HUES48 (cell line): ENCODE results near the gene XXYLT1.
"Not testable (repeated sequence)": the region's sequence is repeated elsewhere in the genome, so short reads cannot be mapped to it uniquely, and the experiment has no call there.

Source experiments
- H3K27ac ChIP-seq: one replicate; pipeline ENCODE4 v1.7.0; 2013; ENCODE audit warnings: low read depth, low read length, inconsistent platforms
- H3K27me3 ChIP-seq: 2 replicates; pipeline ENCODE4 v1.6.1; 2013; ENCODE audit warnings: mild to moderate bottlenecking, low read length; ENCODE audit not compliant: control insufficient read depth, insufficient read depth
- H3K36me3 ChIP-seq: 2 replicates; pipeline ENCODE4 v1.6.1; 2013; ENCODE audit warnings: low read length; ENCODE audit not compliant: control insufficient read depth, insufficient read depth
- H3K4me1 ChIP-seq: 2 replicates; pipeline ENCODE4 v1.6.1; 2013; ENCODE audit warnings: mild to moderate bottlenecking, low read length; ENCODE audit not compliant: control insufficient read depth, insufficient read depth
- H3K4me3 ChIP-seq: 2 replicates; pipeline ENCODE4 v1.5.1; 2013; ENCODE audit warnings: mild to moderate bottlenecking, low read depth, low read length
- H3K9ac ChIP-seq: 2 replicates; pipeline ENCODE4 v1.6.1; 2013; ENCODE audit warnings: mild to moderate bottlenecking, low read depth, low read length, moderate library complexity
- H3K9me3 ChIP-seq: 2 replicates; pipeline ENCODE4 v1.6.1; 2013; ENCODE audit warnings: low read length; ENCODE audit not compliant: control insufficient read depth, insufficient read depth

The XXYLT1 gene

DNA sequence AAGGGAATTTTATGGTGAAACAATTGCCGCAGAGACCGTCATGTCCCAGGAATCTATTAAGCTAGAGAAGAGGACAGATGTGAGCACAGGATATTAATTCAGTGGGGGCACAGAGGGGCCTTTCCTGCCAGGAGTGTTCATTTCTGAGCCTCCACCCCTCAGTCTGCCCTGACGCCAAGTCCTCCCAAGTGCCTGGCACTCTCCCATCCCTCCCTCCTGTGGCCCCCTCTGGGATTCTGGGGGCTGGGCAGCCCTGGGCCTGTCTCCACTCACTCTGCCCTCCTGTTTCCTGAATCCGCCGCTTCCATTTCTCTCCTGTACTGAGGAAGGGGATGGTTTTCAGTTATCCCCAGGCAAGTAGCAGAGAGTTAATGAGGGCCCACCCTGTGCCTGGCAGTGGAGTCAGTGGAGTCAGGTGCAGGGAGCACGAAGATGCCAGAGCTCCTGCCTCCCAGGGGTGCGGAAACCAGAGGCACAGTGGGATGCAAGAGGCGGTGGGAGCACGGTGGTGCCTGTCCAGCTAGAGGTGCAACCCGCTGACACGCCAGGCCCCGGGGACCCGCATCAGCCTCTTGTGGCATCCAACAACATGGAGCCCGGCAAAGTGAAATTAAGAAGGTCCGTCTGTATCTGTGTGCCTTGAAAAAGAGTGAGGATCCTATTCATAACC, 212.5 kb downstream of the XXYLT1 start:
- Histone ChIP-seq H3K4me3 (no peak overlapping the region), H3K9ac (no peak overlapping the region), H3K27me3 (no peaks in the 10 kb centered on the region), H3K9me3 (no peaks in the 10 kb centered on the region), H3K27ac (no peak overlapping the region), H3K36me3 (no peaks in the 10 kb centered on the region), H3K4me1 (no peaks in the 10 kb centered on the region)

DNA sequence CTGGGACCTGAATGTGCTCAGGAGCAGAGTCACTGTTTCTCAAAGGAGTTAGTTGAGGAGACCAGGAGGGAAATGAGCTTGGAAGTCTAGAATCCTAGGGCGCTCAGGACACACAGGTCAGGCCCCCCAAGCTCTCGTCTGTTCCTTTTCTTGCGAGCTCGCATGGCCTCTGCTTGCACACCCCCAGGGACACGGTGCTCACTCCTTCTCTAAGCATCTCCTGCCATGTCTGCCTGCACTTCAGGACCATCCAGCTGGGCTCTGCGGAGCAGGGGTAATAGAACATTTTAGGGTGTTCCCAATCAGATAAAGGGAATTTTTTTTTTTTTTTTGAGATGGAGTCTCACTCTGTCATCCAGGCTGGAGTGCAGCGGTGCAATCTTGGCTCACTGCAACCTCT, 213.2 kb downstream of the XXYLT1 start:
- Histone ChIP-seq H3K9ac (no peak overlapping the region), H3K4me1 (no peaks in the 10 kb centered on the region), H3K9me3 (no peaks in the 10 kb centered on the region), H3K27me3 (no peaks in the 10 kb centered on the region), H3K4me3 (no peak overlapping the region), H3K27ac (no peak overlapping the region), H3K36me3 (no peaks in the 10 kb centered on the region)

DNA sequence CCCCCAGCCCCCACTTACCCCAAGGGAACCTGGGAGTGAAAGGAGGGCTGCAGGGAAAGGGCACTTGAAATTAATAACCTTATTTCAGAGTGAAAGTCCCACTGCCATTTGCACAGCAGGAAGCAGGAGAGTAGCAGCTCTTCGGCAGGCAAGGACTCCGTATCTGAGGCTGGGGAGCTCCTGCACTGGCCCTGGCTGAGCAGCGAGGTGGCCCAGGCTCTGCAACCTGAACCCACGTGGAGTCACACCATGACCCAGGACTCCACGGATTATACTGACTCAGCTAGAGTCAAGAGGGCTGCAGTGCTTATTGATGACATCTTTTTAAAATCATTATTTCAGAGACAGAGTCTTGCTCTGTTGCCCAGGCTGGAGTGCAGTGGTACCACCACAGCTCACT, 214.5 kb downstream of the XXYLT1 start:
- Histone ChIP-seq H3K27me3 (no peaks in the 10 kb centered on the region), H3K9ac (no peak overlapping the region), H3K4me3 (no peak overlapping the region), H3K36me3 (no peaks in the 10 kb centered on the region), H3K27ac (no peak overlapping the region), H3K4me1 (no peaks in the 10 kb centered on the region), H3K9me3 (no peaks in the 10 kb centered on the region)

DNA sequence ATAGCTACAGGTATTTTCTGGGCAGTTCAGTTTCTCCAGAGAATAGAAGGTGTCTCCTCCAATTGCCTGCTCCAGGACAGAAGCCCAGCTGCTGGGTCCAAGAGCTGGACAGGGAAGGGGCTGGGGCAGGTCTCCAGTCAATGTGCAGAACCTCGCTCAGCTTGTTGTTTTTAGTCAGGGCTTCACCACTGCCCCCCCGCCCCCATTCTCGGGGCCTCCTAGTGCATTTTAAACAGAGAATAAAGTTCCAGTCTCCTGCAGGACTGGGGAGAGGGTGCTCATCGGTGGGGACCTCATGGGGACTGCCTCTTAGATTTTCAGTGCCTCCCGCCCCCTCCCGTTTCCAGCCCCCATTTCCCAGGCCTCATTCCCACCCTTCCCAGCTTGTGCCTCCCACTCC, 216.6 kb downstream of the XXYLT1 start:
- Histone ChIP-seq H3K9ac (no peak overlapping the region), H3K9me3 (no peaks in the 10 kb centered on the region), H3K4me1 (no peaks in the 10 kb centered on the region), H3K27ac (no peak overlapping the region), H3K27me3 (no peaks in the 10 kb centered on the region), H3K4me3 (no peak overlapping the region), H3K36me3 (no peaks in the 10 kb centered on the region)

DNA sequence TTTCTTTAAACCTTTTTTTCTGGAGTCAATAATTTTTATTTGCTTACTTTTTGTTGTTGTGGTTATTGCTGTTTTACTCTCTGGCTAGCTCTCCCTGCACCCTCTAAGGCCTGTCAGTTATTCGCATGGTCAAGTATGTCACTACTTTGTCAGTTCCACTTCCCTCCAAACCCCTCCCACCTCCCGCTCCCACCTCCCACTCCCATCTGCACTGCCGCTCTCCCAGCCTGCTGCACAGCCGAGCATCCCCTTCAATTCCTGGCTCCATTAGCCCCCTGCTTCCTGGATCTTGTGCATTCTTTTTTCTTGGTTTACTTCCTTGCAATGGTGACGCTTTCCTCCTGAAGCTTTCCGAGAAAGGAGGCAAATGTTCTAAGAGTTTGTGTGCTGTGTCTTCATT, 218.0 kb downstream of the XXYLT1 start:
- H3K36me3 ChIP-seq = no peaks in the 10 kb centered on the region
- no peaks in the 10 kb centered on the region for H3K9me3 ChIP-seq
- H3K9ac ChIP-seq = no peak overlapping the region
- no peak overlapping the region for H3K4me3 ChIP-seq
- no peaks in the 10 kb centered on the region for H3K27me3 ChIP-seq
- H3K4me1 ChIP-seq = 0 out of 2 replicates have a peak, but pooled peaks cover 5% of the 10 kb centered on the region
- no peak overlapping the region for H3K27ac ChIP-seq

DNA sequence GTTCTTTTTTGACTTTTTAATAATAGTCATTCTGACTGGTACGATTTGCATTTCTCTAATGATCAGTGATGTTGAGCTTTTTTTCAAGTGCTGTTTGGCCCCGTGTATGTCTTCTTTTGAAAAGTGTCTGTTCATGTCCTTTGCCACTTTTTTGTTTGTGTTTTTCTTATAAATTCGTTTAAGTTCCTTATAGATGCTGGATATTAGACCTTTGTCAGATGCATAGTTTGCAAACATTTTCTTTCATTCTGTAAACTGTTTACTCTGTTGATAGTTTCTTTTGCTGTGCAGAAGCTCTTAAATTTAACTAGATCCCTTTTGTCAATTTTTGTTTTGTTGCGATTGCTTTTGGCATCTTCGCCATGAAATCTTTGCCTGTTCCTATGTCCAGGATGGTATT, 220.7 kb downstream of the XXYLT1 start:
- not testable (repeated sequence) for H3K36me3 ChIP-seq, H3K27ac ChIP-seq, H3K4me3 ChIP-seq, H3K4me1 ChIP-seq, H3K27me3 ChIP-seq, H3K9ac ChIP-seq, H3K9me3 ChIP-seq

DNA sequence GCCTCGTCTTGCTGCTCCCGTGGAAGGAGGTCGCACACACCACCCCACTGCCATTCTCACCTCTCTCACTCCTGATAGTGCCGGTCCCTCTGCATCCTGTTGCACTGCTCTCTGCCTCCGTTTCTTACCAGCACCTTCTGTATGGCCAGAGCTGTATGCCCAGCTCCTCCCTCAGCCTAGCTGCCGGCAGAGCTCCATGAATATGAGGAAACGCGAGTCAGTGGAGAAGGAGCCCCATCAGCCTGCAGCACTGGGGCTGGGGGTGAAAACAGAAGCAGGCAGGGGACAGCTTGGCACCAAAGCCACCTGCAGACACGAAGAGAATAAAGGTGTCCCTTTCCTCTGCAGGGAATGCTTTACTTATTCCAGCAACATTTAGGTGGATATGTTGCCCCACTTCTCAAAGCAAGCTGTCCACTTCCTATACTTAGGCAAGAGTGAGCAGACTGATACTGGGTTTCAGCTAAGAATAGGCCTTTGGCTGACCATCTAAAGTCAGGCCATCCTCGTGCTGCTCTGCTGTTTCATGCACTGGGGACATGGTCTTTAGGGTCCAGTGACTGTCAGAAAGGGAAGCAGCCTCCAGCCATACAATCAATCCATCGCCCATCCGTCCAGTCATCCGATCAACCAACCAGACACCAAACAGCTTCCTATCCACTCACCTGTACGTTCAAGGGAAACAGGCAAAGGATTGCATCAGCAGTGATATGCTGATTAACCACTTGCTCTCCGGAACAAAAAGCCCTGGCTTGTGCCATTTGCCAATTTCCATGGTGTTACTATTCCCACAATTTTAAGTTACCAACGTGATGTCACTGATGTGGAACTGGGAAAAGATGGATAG, 222.7 kb downstream of the XXYLT1 start:
- H3K4me1 ChIP-seq = peaks cover 5% of the 10 kb centered on the region; the same call in 1 of the 2 replicates
- H3K36me3 ChIP-seq = no peaks in the 10 kb centered on the region
- H3K27me3 ChIP-seq = no peaks in the 10 kb centered on the region
- H3K27ac ChIP-seq = no peak overlapping the region
- no peak overlapping the region for H3K4me3 ChIP-seq
- no peaks in the 10 kb centered on the region for H3K9me3 ChIP-seq
- H3K9ac ChIP-seq = no peak overlapping the region

DNA sequence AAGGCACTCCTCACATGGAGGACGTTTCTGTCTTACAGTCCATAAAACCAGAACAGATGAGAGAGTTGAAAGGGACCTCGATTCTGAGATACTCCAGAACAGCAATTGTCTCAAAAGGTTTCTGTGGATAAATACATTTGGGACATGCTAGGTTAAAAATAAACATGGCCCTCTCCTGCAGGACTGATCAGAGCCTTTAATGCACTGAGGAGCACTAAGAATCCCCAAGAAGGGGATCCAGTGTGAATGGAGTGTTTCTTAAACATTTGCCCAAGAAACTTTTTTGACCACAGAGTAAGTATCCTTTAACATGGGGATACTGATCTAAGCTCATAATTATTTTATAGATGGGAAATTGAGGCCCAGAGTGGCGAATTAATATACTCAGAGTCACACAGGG, 223.4 kb downstream of the XXYLT1 start:
- Histone ChIP-seq H3K4me3 (no peak overlapping the region), H3K36me3 (no peaks in the 10 kb centered on the region), H3K27ac (no peak overlapping the region), H3K4me1 (peaks cover 9% of the 10 kb centered on the region; the same call in 1 of the 2 replicates), H3K9ac (no peak overlapping the region), H3K9me3 (no peaks in the 10 kb centered on the region), H3K27me3 (no peaks in the 10 kb centered on the region)

DNA sequence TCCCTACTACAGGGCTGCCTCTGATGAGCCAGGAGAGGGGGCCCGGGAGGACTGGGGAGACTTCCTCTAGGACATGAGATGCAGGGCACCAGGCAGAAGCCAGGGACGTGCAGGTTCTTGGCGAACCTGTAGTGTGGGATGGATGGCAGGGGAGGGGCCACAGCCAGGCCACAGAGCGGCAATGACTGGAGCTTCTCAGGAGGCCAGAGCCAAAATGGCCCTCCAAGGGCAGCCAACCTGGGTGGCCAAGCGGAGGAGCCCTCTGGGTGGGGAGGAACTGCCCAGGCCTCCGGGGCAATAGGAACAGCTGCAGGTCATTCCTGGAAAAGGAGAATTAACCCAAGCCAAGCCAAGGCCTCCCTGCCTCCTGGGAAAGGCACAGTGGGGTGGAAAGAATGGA, 224.5 kb downstream of the XXYLT1 start:
- Histone ChIP-seq H3K27me3 (no peaks in the 10 kb centered on the region), H3K4me3 (no peak overlapping the region), H3K4me1 (peaks cover 9% of the 10 kb centered on the region; the same call in 1 of the 2 replicates), H3K9ac (no peak overlapping the region), H3K9me3 (no peaks in the 10 kb centered on the region), H3K36me3 (no peaks in the 10 kb centered on the region), H3K27ac (no peak overlapping the region)

DNA sequence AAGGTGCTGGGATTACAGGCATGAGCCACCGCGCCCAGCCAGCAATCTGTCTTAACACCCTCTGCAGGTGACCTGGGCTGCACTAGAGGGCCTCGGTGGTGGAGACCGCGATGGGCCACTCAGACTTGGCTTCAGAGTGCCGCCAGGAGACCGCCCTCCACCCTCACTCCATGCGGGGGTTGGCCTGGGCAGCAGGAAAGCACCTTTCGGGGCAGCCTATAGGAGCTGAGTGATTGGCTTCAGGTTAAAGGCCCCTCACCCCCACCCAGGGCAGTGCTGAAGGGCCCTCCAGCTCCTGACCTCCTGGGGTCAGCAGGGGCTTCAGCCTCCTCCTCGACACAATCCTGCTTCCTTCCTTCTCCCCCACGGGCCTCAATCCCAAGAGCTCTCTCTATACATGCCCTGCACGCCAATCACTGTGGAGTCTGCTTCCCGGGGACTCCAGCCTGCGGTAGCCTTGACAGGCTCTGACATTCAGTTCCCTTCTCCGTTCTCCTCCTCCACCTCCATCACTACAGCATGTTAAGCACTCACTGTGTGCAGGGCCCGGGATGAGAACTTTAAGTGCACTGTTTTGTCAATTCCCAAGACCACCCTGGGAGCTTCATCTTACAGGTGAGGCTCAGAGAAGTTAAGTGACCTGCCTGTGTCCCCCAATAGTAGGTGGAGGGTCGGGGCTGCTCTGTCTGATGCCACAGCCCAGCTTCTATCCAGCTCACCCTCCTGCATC, 225.3 kb downstream of the XXYLT1 start:
- Histone ChIP-seq H3K9me3 (no peaks in the 10 kb centered on the region), H3K4me1 (peaks cover 9% of the 10 kb centered on the region; the same call in 1 of the 2 replicates), H3K36me3 (no peaks in the 10 kb centered on the region), H3K4me3 (no peak overlapping the region), H3K27me3 (no peaks in the 10 kb centered on the region), H3K27ac (no peak overlapping the region), H3K9ac (no peak overlapping the region)

DNA sequence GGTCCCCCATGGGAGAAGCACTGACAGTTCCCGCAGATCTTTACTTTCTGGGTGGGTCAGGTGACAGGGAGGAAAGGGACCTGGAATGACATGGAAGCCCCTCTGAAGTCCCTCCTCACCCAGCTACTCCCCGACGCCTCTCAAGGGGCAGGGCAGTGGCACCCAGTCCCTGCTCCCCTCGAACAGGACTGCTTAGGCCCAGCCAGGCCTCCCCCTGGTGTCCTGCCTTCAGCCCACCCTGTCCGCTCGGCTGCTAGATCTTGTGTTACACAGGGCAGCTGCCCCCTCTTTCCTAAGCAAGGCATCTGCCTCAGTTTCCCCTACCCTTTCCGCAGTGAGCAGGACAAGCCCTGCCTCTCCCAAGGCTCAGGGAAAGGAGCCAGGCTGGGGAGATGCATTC, 226.5 kb downstream of the XXYLT1 start:
- Histone ChIP-seq H3K9me3 (no peaks in the 10 kb centered on the region), H3K4me3 (no peak overlapping the region), H3K9ac (no peak overlapping the region), H3K4me1 (peaks cover 9% of the 10 kb centered on the region; the same call in 1 of the 2 replicates), H3K27me3 (no peaks in the 10 kb centered on the region), H3K36me3 (no peaks in the 10 kb centered on the region), H3K27ac (no peak overlapping the region)
